Measurements from ENCODE around the gene ANXA1. TPM values are rescaled to one million over a fixed set of nuclear protein-coding genes. Genes with fewer than 3 reads are reported as not detected.

The ANXA1 gene
- total and polyA plus RNA-seq, 11 donors = 29.4 to 139 (median 52.7) TPM

- peak overlapping the region in 11 of 12 donors; percentile 6 to 94 (median 76) for H3K27ac ChIP-seq
- H3K4me3 ChIP-seq = peak overlapping the region in 9 of 12 donors; percentile 46 to 64 (median 53)
- H3K27me3 ChIP-seq = no peaks in the 10 kb centered on the region
- 69 to 85% (median 78%) methylated on average over 3 of the region's 3 CpGs for WGBS, 4 donors
- intact Hi-C loops (cut with DNase I) = loop anchor here in 2 of 10 donors (2.0 kb wide), 1 partner anchor 18 kb away; the partner anchor contains the start of gene ANXA1 (in 2 of the 2)
- no peak for ATAC-seq
- TF ChIP-seq CTCF (IDR thresholded peaks at IDR 0.05) (no peak), POLR2A (IDR thresholded peaks at IDR 0.05) (no peak)
- peaks cover 0 to 28% (median 13%) of the 10 kb centered on the region in 12 donors for H3K4me1 ChIP-seq
- no peaks in the 10 kb centered on the region for H3K9me3 ChIP-seq
- DNase-seq = no peak
- H3K36me3 ChIP-seq = no peaks in the 10 kb centered on the region
These were observed 18.5 kb upstream of the ANXA1 start for GRCh38 chr9:73133022-73133651.

GRCh38 chr9:73133921-73134407, 17.7 kb upstream of the ANXA1 start:
- Histone ChIP-seq H3K27ac (no peak overlapping the region), H3K4me1 (peaks cover 0 to 31% (median 13%) of the 10 kb centered on the region in 12 donors), H3K36me3 (no peaks in the 10 kb centered on the region), H3K27me3 (no peaks in the 10 kb centered on the region), H3K4me3 (no peak overlapping the region), H3K9me3 (no peaks in the 10 kb centered on the region)
- DNase-seq (no peak), ATAC-seq (peak in 1 of 4 donors; percentile 44)
- intact Hi-C loops (cut with DNase I) = loop anchor here in 2 of 10 donors (2.0 kb wide), 1 partner anchor 17 kb away; the partner anchor contains the start of gene ANXA1 (in 2 of the 2)
- 62 to 76% (median 75%) methylated on average over 2 of the region's 2 CpGs for WGBS, 4 donors
- TF ChIP-seq POLR2A (IDR thresholded peaks at IDR 0.05) (no peak), CTCF (IDR thresholded peaks at IDR 0.05) (no peak)

GRCh38 chr9:73135394-73135793, 16.3 kb upstream of the ANXA1 start:
- no peak overlapping the region for H3K4me3 ChIP-seq
- no peaks in the 10 kb centered on the region for H3K36me3 ChIP-seq
- DNase-seq (no peak), ATAC-seq (no peak)
- no peaks in the 10 kb centered on the region for H3K27me3 ChIP-seq
- TF ChIP-seq CTCF (IDR thresholded peaks at IDR 0.05) (no peak), POLR2A (IDR thresholded peaks at IDR 0.05) (no peak)
- no peak overlapping the region for H3K27ac ChIP-seq
- H3K9me3 ChIP-seq = no peaks in the 10 kb centered on the region
- intact Hi-C loops (cut with DNase I) = no loop called here
- H3K4me1 ChIP-seq = peaks cover 0 to 31% (median 13%) of the 10 kb centered on the region in 12 donors

- TF ChIP-seq POLR2A (IDR thresholded peaks at IDR 0.05) = no peak
- no peak for TF ChIP-seq CTCF (IDR thresholded peaks at IDR 0.05)
- Histone ChIP-seq H3K4me3 (no peak overlapping the region), H3K27me3 (no peaks in the 10 kb centered on the region), H3K27ac (no peak overlapping the region), H3K4me1 (peaks cover 0 to 20% (median 6%) of the 10 kb centered on the region in 12 donors), H3K36me3 (no peaks in the 10 kb centered on the region), H3K9me3 (no peaks in the 10 kb centered on the region)
- ATAC-seq = no peak
- WGBS, 4 donors = 71 to 81% (median 79%) methylated on average over 4 of the region's 4 CpGs
- intact Hi-C loops (cut with DNase I) = no loop called here
- DNase-seq = no peak
These were observed 14.3 kb upstream of the ANXA1 start for GRCh38 chr9:73137286-73137899.
